H9 (cell line): ENCODE data around the gene NRDE2. TPM values are rescaled to one million over a fixed set of nuclear protein-coding genes. Genes with fewer than 3 reads are reported as not detected.

Experiments
- DNase-seq: peaks from one replicate; pipeline ENCODE4 v3.0.0-alpha.2; 2017
- H2AFZ ChIP-seq: one replicate; pipeline ENCODE4 v1.6.1; 2013; ENCODE audit warnings: mild to moderate bottlenecking, low read length, control low read depth, moderate library complexity
- H2AK5ac ChIP-seq: 2 replicates; pipeline ENCODE4 v1.6.1; 2013; ENCODE audit warnings: low read length, control low read depth, mixed read lengths; ENCODE audit not compliant: insufficient read length
- H2BK120ac ChIP-seq: one replicate; pipeline ENCODE4 v1.6.1; 2013; ENCODE audit warnings: low read depth, mild to moderate bottlenecking, low read length, control low read depth, inconsistent platforms; ENCODE audit not compliant: poor library complexity, severe bottlenecking
- H2BK12ac ChIP-seq: 2 replicates; pipeline ENCODE4 v1.6.1; 2013; ENCODE audit warnings: low read length, control low read depth, mixed read lengths, low read depth; ENCODE audit not compliant: insufficient read length
- H2BK15ac ChIP-seq: 2 replicates; pipeline ENCODE4 v1.6.1; 2013; ENCODE audit warnings: low read depth, low read length, control low read depth
- H2BK20ac ChIP-seq: one replicate; pipeline ENCODE4 v1.6.1; 2013; ENCODE audit warnings: low read depth, mild to moderate bottlenecking, low read length, control low read depth, inconsistent platforms; ENCODE audit not compliant: poor library complexity, severe bottlenecking
- H2BK5ac ChIP-seq: 2 replicates; pipeline ENCODE4 v1.6.1; 2013; ENCODE audit warnings: low read length, control low read depth, mixed read lengths; ENCODE audit not compliant: insufficient read length
- H3K14ac ChIP-seq: 2 replicates; pipeline ENCODE4 v1.6.1; 2013; ENCODE audit warnings: low read length, control low read depth; ENCODE audit not compliant: insufficient read depth
- H3K18ac ChIP-seq: 2 replicates; pipeline ENCODE4 v1.6.1; 2013; ENCODE audit warnings: low read depth, mild to moderate bottlenecking, mixed read lengths, low read length, control low read depth; ENCODE audit not compliant: insufficient read length
- H3K23ac ChIP-seq: 2 replicates; pipeline ENCODE4 v1.6.1; 2013; ENCODE audit warnings: low read length, control low read depth, mixed read lengths, low read depth; ENCODE audit not compliant: insufficient read length
- H3K23me2 ChIP-seq: 2 replicates; pipeline ENCODE4 v1.6.1; 2013; ENCODE audit warnings: low read depth, mild to moderate bottlenecking, mixed read lengths, low read length, control low read depth; ENCODE audit not compliant: insufficient read length, poor library complexity, severe bottlenecking
- H3K27ac ChIP-seq: 2 replicates; pipeline ENCODE4 v1.5.1; 2013; ENCODE audit warnings: low read length, control low read depth, mixed read lengths, low read depth; ENCODE audit not compliant: insufficient read length
- H3K27me3 ChIP-seq: 2 replicates; pipeline ENCODE4 v1.6.1; 2013; ENCODE audit warnings: low read length, control low read depth, inconsistent platforms; ENCODE audit not compliant: insufficient read depth
- H3K4ac ChIP-seq: 2 replicates; pipeline ENCODE4 v1.6.1; 2013; ENCODE audit warnings: low read depth, mild to moderate bottlenecking, control low read depth, inconsistent platforms, low read length, moderate library complexity
- H3K4me1 ChIP-seq: 2 replicates; pipeline ENCODE4 v1.6.1; 2013; ENCODE audit warnings: low read length, control low read depth, inconsistent platforms; ENCODE audit not compliant: insufficient read depth
- H3K4me2 ChIP-seq: 2 replicates; pipeline ENCODE4 v1.6.1; 2013; ENCODE audit warnings: low read length, control low read depth, mixed read lengths; ENCODE audit not compliant: insufficient read length, insufficient read depth
- H3K56ac ChIP-seq: 2 replicates; pipeline ENCODE4 v1.6.1; 2013; ENCODE audit warnings: low read depth, mild to moderate bottlenecking, mixed read lengths, low read length, control low read depth; ENCODE audit not compliant: insufficient read length
- H3K79me1 ChIP-seq: 2 replicates; pipeline ENCODE4 v1.6.1; 2013; ENCODE audit warnings: low read depth, mild to moderate bottlenecking, moderate library complexity, low read length, control low read depth, inconsistent platforms; ENCODE audit not compliant: insufficient read depth, poor library complexity, severe bottlenecking
- H3K79me2 ChIP-seq: 2 replicates; pipeline ENCODE4 v1.6.1; 2013; ENCODE audit warnings: low read length, control low read depth, inconsistent platforms; ENCODE audit not compliant: insufficient read depth
- H3K9ac ChIP-seq: 2 replicates; pipeline ENCODE4 v1.6.1; 2013; ENCODE audit warnings: low read length, control low read depth, mixed read lengths; ENCODE audit not compliant: insufficient read length; ENCODE audit errors: extremely low read depth
- H3K9me3 ChIP-seq: one replicate; pipeline ENCODE4 v1.6.1; 2013; ENCODE audit warnings: low read depth, low read length, inconsistent platforms; ENCODE audit not compliant: control insufficient read depth
- H3T11ph ChIP-seq: one replicate; pipeline ENCODE4 v1.6.1; 2013; ENCODE audit warnings: mild to moderate bottlenecking, low read length, control low read depth, inconsistent platforms
- H4K20me1 ChIP-seq: one replicate; pipeline ENCODE4 v1.6.1; 2013; ENCODE audit not compliant: control insufficient read depth, insufficient read length, insufficient read depth
- H4K5ac ChIP-seq: 2 replicates; pipeline ENCODE4 v1.6.1; 2013; ENCODE audit warnings: low read depth, mild to moderate bottlenecking, mixed read lengths, low read length, control low read depth; ENCODE audit not compliant: insufficient read length
- H4K8ac ChIP-seq: replicated peaks from 2 replicates; pipeline ENCODE4 v1.6.1; 2013; ENCODE audit warnings: low read length, control low read depth, mixed read lengths, low read depth; ENCODE audit not compliant: insufficient read length
- H4K91ac ChIP-seq: 2 replicates; pipeline ENCODE4 v1.6.1; 2013; ENCODE audit warnings: low read depth, mild to moderate bottlenecking, moderate library complexity, mixed read lengths, low read length, control low read depth; ENCODE audit not compliant: insufficient read length
- H3K27ac Mint-ChIP-seq, 3 experiments: 2 replicates in 2 of 3; 3 replicates in 1 of 3; pipeline ENCODE4 v1.8.0; 2020 to 2021; ENCODE audit warnings: mixed read lengths in 3 of 3, mild to moderate bottlenecking in 1 of 3, moderate library complexity in 1 of 3
- H3K27me3 Mint-ChIP-seq: 2 replicates; pipeline ENCODE4 v1.8.0; 2021; ENCODE audit warnings: low read depth, mild to moderate bottlenecking, moderate library complexity, mixed read lengths
- H3K36me3 Mint-ChIP-seq, 3 experiments: 2 replicates in 2 of 3; 3 replicates in 1 of 3; pipeline ENCODE4 v1.8.0; 2020 to 2021; ENCODE audit warnings: low read depth in 3 of 3, mixed read lengths in 3 of 3; ENCODE audit not compliant: insufficient read depth in 1 of 3
- H3K4me1 Mint-ChIP-seq, 2 experiments: 2 replicates each; pipeline ENCODE4 v1.8.0; 2020; ENCODE audit warnings: mixed read lengths in 2 of 2
- H3K4me3 Mint-ChIP-seq, 2 experiments: 2 replicates in 1 of 2; 3 replicates in 1 of 2; pipeline ENCODE4 v1.8.0; 2020 to 2021; ENCODE audit warnings: mild to moderate bottlenecking in 2 of 2, mixed read lengths in 2 of 2, moderate library complexity in 1 of 2
- H3K9me3 Mint-ChIP-seq, 2 experiments: 2 replicates in 1 of 2; 3 replicates in 1 of 2; pipeline ENCODE4 v1.8.0; 2020; ENCODE audit warnings: mild to moderate bottlenecking in 2 of 2, mixed read lengths in 2 of 2, moderate library complexity in 1 of 2
- CTCF ChIP-seq: fragments of 200-600 bp; sonication (generic); conservative IDR thresholded peaks from 3 replicates; pipeline ENCODE4 v1.8.0; 2021; ENCODE audit warnings: antibody characterized with exemption, mild to moderate bottlenecking
- total RNA-seq: library from RNA; stranded (reverse); gene quantifications from 2 replicates; pipeline ENCODE4 v1.2.1, GENCODE V29; 2021

Gene NRDE2
- total RNA-seq, 1 experiment from 2014 or later = 21.2 TPM

GRCh38 chr14:90242444-90242843 lies 89.3 kb downstream of the NRDE2 start:
- Histone ChIP-seq H3K14ac (no peak overlapping the region), H2BK20ac (no peak overlapping the region), H3K27ac (no peak overlapping the region), H3K9me3 (peaks cover 16% of the 10 kb centered on the region), H2AK5ac (no peak overlapping the region), H3K79me2 (no peaks in the 10 kb centered on the region), H3K4me1 (no peaks in the 10 kb centered on the region), H2BK120ac (no peak overlapping the region), H2BK12ac (no peak overlapping the region), H3K18ac (no peak overlapping the region), H3T11ph (no peak overlapping the region), H4K91ac (no peak overlapping the region), H2BK15ac (no peak overlapping the region), H4K20me1 (no peaks in the 10 kb centered on the region), H3K56ac (no peak overlapping the region), H2BK5ac (no peak overlapping the region), H3K23ac (no peak overlapping the region), H3K23me2 (no peaks in the 10 kb centered on the region), H4K8ac (no peak overlapping the region), H4K5ac (no peak overlapping the region), H3K4me2 (no peak overlapping the region), H3K9ac (no peak overlapping the region), H3K4ac (no peak overlapping the region), H3K79me1 (no peaks in the 10 kb centered on the region), H3K27me3 (no peaks in the 10 kb centered on the region), H2AFZ (no peak overlapping the region)
- no peak for TF ChIP-seq CTCF
- no peak overlapping the region for H3K27ac Mint-ChIP-seq
- no peaks in the 10 kb centered on the region for H3K4me1 Mint-ChIP-seq
- H3K27me3 Mint-ChIP-seq = peaks cover 22% of the 10 kb centered on the region
- peaks cover 36 to 37% of the 10 kb centered on the region in 2 experiments for H3K9me3 Mint-ChIP-seq
- DNase-seq = no peak
- peaks cover 5 to 30% (median 27%) of the 10 kb centered on the region in 3 experiments; a peak in 5 of 7 replicates for H3K36me3 Mint-ChIP-seq
- no peak overlapping the region for H3K4me3 Mint-ChIP-seq
